PC-3 (cell line): Measurements from ENCODE around the gene GIT2. TPM values are rescaled to one million over a fixed set of nuclear protein-coding genes. Genes with fewer than 3 reads are reported as not detected.

Experiments used
- ATAC-seq: fragments of 200-7000 bp; cut with Tn5 transposase; 2 replicates; pipeline ENCODE4 v1.9.1; 2020; ENCODE audit warnings: mild to moderate bottlenecking, moderate library complexity
- BruUV-seq: library from RNA; stranded (reverse); fragments of 400-500 nt; replicated peaks from 2 replicates; lab custom pipeline; 2021; lab: Mats Ljungman, UMichigan
- CTCF ChIA-PET: fragments of 300-600 bp; sonication (Branson Sonifier 250); formaldehyde crosslinking; loops from one replicate; lab custom pipeline; 2022; ENCODE audit warnings: antibody characterized with exemption; lab: Charles Lee
- POLR2A ChIA-PET: fragments of 300-600 bp; sonication (Branson Sonifier 250); formaldehyde crosslinking; loops from one replicate; lab custom pipeline; 2022; ENCODE audit warnings: antibody characterized with exemption; ENCODE audit not compliant: unreplicated experiment; lab: Charles Lee
- DNase-seq: peaks from one replicate; pipeline ENCODE4 v3.0.0-alpha.2; 2015
- H2AFZ ChIP-seq: fragments of 300-600 bp; sonication (generic); 2 replicates; pipeline ENCODE4 v1.6.0; 2016; ENCODE audit warnings: antibody characterized with exemption, low read length
- H3F3A ChIP-seq: fragments of 300-600 bp; sonication (generic); one replicate; pipeline ENCODE4 v1.6.0; 2017; ENCODE audit warnings: antibody characterized with exemption, low read length, control low read depth, mild to moderate bottlenecking; ENCODE audit not compliant: unreplicated experiment
- H3K27ac ChIP-seq: fragments of 300-600 bp; sonication (generic); 2 replicates; pipeline ENCODE4 v1.5.1; 2016; ENCODE audit warnings: mild to moderate bottlenecking, low read length
- H3K27me3 ChIP-seq: fragments of 300-600 bp; sonication (generic); 2 replicates; pipeline ENCODE4 v1.6.1; 2016; ENCODE audit warnings: low read length, mixed read lengths
- H3K36me3 ChIP-seq: fragments of 300-600 bp; sonication (generic); 2 replicates; pipeline ENCODE4 v1.6.1; 2016; ENCODE audit warnings: low read depth, mixed run types, low read length, mixed read lengths
- H3K4me1 ChIP-seq: fragments of 300-600 bp; sonication (generic); 2 replicates; pipeline ENCODE4 v1.5.1; 2016; ENCODE audit warnings: low read length; ENCODE audit not compliant: insufficient read depth
- H3K4me2 ChIP-seq: fragments of 300-600 bp; sonication (generic); 2 replicates; pipeline ENCODE4 v1.6.0; 2016; ENCODE audit warnings: low read length
- H3K4me3 ChIP-seq: fragments of 300-600 bp; sonication (generic); 2 replicates; pipeline ENCODE4 v1.5.1; 2016; ENCODE audit warnings: mild to moderate bottlenecking, low read length, mixed read lengths
- H3K79me2 ChIP-seq: fragments of 300-600 bp; sonication (generic); 2 replicates; pipeline ENCODE4 v1.6.1; 2017; ENCODE audit warnings: low read length, mixed read lengths
- H3K9ac ChIP-seq: fragments of 300-600 bp; sonication (generic); 2 replicates; pipeline ENCODE4 v1.6.0; 2016; ENCODE audit warnings: mild to moderate bottlenecking, low read length
- H3K9me2 ChIP-seq: fragments of 300-600 bp; sonication (generic); replicated peaks from 2 replicates; pipeline ENCODE4 v1.6.1; 2016; ENCODE audit warnings: mixed run types, low read length, mixed read lengths
- H3K9me3 ChIP-seq: fragments of 300-600 bp; sonication (generic); 2 replicates; pipeline ENCODE4 v1.6.1; 2016; ENCODE audit warnings: low read length, mixed read lengths
- H4K20me1 ChIP-seq: fragments of 300-600 bp; sonication (generic); 2 replicates; pipeline ENCODE4 v1.6.1; 2016; ENCODE audit warnings: low read length, mixed read lengths
- CTCF ChIP-seq: fragments of 300-600 bp; sonication (generic); conservative IDR thresholded peaks from 2 replicates; pipeline ENCODE4 v1.5.1; 2017; ENCODE audit warnings: antibody characterized with exemption, low read depth, mild to moderate bottlenecking, low read length
- EZH2 ChIP-seq: fragments of 300-600 bp; sonication (generic); IDR thresholded peaks from one replicate; pipeline ENCODE4 v1.6.1; 2017; ENCODE audit warnings: antibody characterized with exemption, mild to moderate bottlenecking, low read length; ENCODE audit not compliant: unreplicated experiment
- EZH2phosphoT487 ChIP-seq: fragments of 300-600 bp; sonication (generic); IDR thresholded peaks from 2 replicates; pipeline ENCODE4 v1.6.1; 2018; ENCODE audit warnings: mild to moderate bottlenecking, antibody characterized with exemption, low read length, borderline replicate concordance
- intact Hi-C: fragments of 100-400 bp; cut with micrococcal nuclease; formaldehyde crosslinking; loops from 2 replicates; pipeline ENCODE4 v1.9.0; 2023
- total RNA-seq: library from RNA; depleted of rRNA; stranded (reverse); fragments of >200 nt; gene quantifications from 2 replicates; pipeline ENCODE4 v1.2.3, GENCODE V29; 2014

The GIT2 gene
- total RNA-seq, 1 experiment from 2014 or later, result 26.8 TPM

GRCh38 chr12:109967383-109968031 lies 28.7 kb downstream of the GIT2 start:
- no peak overlapping the region for H3K4me2 ChIP-seq
- H3F3A ChIP-seq, result no peaks in the 10 kb centered on the region
- POLR2A ChIA-PET, result interaction anchor here (0.7 kb wide), 2 partner anchors 12 to 57 kb away, joined by 3 to 5 read pairs; no protein-coding TSS in a partner anchor
- CTCF ChIA-PET, result no interaction called here
- H4K20me1 ChIP-seq, result no peaks in the 10 kb centered on the region
- no peak overlapping the region for H3K9ac ChIP-seq
- no peak for ATAC-seq
- peaks cover 13% of the 10 kb centered on the region; the same call in 1 of the 2 replicates for H3K36me3 ChIP-seq
- H3K27ac ChIP-seq, result no peak overlapping the region
- TF ChIP-seq EZH2phosphoT487 (no peak), EZH2 (no peak), CTCF (no peak)
- no peaks in the 10 kb centered on the region for H3K9me3 ChIP-seq
- intact Hi-C loops, result no loop called here
- no peaks in the 10 kb centered on the region for H3K79me2 ChIP-seq
- DNase-seq, result peak; percentile 15
- H3K4me3 ChIP-seq, result no peak overlapping the region
- no peaks in the 10 kb centered on the region for H3K27me3 ChIP-seq
- H3K9me2 ChIP-seq, result no peaks in the 10 kb centered on the region
- no TSS peak for BruUV-seq
- H2AFZ ChIP-seq, result no peak overlapping the region
- peaks cover 5% of the 10 kb centered on the region; the same call in 1 of the 2 replicates for H3K4me1 ChIP-seq

- Histone ChIP-seq H3K27me3 (no peaks in the 10 kb centered on the region), H3K9me3 (no peaks in the 10 kb centered on the region), H3K9ac (no peak overlapping the region), H4K20me1 (no peaks in the 10 kb centered on the region), H3K36me3 (peaks cover 13% of the 10 kb centered on the region; the same call in 1 of the 2 replicates), H3K4me3 (no peak overlapping the region), H3F3A (no peaks in the 10 kb centered on the region), H3K79me2 (no peaks in the 10 kb centered on the region), H3K27ac (no peak overlapping the region), H3K9me2 (no peaks in the 10 kb centered on the region), H3K4me2 (no peak overlapping the region), H3K4me1 (peaks cover 12% of the 10 kb centered on the region), H2AFZ (no peak overlapping the region)
- DNase-seq (no peak), ATAC-seq (no peak)
- BruUV-seq, result no TSS peak
- intact Hi-C loops, result no loop called here
- CTCF ChIA-PET, result no interaction called here
- POLR2A ChIA-PET, result no interaction called here
- TF ChIP-seq EZH2phosphoT487 (no peak), EZH2 (no peak), CTCF (no peak)
These were observed 29.6 kb downstream of the GIT2 start for GRCh38 chr12:109966546-109966945.

GRCh38 chr12:109963743-109964429 lies 32.3 kb downstream of the GIT2 start:
- Histone ChIP-seq H3K27me3 (no peaks in the 10 kb centered on the region), H3K9ac (no peak overlapping the region), H3K36me3 (peaks cover 15% of the 10 kb centered on the region; the same call in 1 of the 2 replicates), H3K27ac (no peak overlapping the region), H3K4me1 (peaks cover 12% of the 10 kb centered on the region), H3K4me3 (no peak overlapping the region), H3K9me3 (no peaks in the 10 kb centered on the region), H3K79me2 (no peaks in the 10 kb centered on the region), H3K4me2 (no peak overlapping the region), H4K20me1 (no peaks in the 10 kb centered on the region), H3F3A (no peaks in the 10 kb centered on the region), H2AFZ (no peak overlapping the region), H3K9me2 (no peaks in the 10 kb centered on the region)
- TF ChIP-seq CTCF, result no peak
- TF ChIP-seq EZH2, result no peak
- TF ChIP-seq EZH2phosphoT487, result no peak
- ATAC-seq, result peak; percentile 58
- intact Hi-C loops, result no loop called here
- BruUV-seq, result no TSS peak
- ChIA-PET POLR2A (interaction anchor here (0.6 kb wide), 1 partner anchor 726 kb away, joined by 4 read pairs; no protein-coding TSS in a partner anchor), CTCF (no interaction called here)
- no peak for DNase-seq
